ENCODE results near the gene FLRT1.

Gene FLRT1

DNA sequence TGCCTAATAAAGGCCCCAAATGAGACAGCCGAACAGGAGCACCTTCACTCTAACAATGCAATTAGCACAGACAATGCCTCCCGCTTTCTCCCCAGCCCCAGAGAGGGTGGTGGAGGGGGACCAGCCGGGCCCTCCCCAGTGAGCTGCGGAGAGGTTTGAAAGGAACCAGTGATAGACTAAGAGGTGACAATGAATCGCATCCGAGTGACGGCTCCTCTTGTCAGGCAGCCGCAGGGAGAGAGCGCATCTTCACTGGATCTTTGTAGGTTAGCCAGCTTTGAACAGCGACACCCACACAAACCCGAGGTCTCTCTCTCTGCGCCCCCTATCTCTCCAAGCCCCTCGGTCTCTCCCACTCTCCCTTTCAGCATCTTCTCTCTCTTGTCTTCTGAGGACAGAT lies 28.0 kb downstream of the FLRT1 start:
- no peak for FAIRE-seq
- no peak for DNase-seq (ENCODE audit: insufficient read length, low spot score)

DNA sequence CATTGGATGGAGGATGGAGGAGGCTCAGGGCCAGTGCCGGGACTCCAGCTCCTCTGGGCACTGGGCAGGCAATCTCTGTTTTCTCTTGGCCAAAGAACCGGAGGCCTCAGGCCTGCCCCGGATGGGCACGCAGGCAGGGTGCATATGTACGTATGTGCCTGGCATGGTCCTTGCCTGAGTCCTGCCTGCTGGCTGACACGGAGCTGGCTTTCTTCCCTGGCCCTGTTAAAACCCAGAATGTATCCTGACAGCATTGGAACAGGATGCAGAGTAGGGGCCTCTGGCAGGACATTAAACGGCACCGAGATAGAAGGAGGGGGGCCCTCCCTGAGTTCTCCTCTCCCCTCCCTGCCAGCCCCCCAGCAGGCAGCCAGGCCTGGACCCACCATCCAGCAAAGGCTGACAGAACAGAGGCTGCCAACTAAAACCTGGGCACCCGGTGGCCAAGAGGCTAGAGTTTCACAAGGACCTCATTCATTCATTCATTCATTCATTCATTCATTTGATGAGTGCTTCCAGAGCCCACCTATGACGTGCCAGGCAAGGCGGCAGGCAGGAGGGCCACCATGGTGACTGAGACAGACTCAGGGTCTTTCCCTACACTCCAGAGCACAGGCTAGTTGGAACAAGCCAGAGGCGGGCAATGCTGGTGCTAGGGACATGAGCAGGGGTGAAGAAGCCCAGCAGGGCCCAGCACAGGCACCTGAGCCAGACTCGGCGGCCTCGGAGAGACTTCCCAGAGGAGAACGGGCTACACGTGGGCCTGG lies 28.8 kb downstream of the FLRT1 start:
- no peak for FAIRE-seq
- DNase-seq (ENCODE audit: insufficient read length, low spot score), result no peak

DNA sequence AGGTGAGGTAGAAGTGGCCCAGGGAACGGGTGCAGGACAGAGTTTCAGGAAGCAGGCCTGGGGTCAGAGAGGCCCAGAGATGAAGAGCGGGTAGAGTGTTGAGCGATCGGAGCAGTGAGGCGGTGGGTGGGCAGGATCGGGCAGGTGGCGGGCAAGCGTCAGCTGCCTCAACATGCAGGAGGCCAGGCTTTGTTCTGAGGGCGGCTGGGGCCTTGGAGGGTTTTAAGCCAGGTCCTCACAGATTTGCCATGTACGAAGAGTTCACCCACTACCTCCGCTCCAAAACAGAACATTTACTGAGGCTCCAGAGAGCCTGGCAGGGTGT lies 29.4 kb downstream of the FLRT1 start:
- DNase-seq (ENCODE audit: insufficient read length, low spot score) (no peak), FAIRE-seq (no peak)

DNA sequence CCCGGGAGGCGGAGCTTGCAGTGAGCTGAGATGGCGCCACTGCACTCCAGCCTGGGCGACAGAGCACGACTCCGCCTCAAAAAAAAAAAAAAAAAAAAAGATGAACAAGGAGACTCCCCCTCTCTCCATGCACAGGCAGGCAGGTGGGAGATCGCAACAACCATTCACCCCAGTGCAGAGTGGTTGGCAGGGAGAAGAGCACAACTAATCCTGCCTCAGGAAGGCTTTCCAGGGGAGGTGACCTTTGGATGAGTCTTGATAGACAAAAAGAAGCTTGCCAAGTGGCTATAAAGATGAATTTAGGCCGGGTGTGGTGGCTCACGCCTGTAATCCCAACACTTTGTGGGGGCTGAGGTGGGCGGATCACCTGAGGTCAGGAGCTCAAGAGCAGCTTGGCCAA lies 30.0 kb downstream of the FLRT1 start:
- DNase-seq (ENCODE audit: insufficient read length, low spot score), result no peak
- no peak for FAIRE-seq

DNA sequence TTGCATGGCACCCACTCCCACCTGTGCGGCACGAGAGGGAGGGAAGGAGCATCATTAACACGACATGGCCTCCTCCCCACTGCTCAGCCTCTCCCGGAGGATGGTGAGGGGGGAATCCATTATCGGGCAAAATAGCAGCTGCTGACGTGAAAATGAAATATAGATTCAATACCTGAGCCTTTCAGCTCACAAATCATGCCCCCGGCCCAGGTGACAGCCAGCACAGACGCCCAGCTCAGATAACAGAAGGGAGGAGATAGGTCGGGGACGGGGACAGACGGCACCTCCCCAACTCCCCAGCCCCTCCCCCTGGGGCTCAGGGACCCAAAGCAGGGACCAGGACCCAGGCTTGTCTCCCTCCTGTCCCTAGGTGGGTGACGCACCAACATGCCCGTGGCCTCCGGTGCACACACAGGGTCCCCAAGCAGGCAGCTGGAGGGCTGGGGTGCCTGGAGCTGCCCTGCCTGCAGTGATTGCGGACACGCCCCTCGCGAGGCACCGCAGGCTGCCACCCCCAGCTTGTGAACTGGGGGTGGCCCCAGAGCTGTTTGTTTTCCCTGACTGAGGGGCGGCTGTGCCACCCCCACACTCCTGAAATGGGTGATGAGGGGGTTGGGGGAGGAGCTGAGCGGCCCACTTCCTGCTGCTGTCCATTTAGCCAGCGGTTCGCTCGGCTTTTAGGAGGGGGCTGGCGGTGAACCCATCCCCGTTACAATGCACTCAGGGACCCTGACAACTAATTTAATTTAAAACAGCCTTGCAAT lies 31.7 kb downstream of the FLRT1 start:
- FAIRE-seq (no peak), DNase-seq (ENCODE audit: insufficient read length, low spot score) (no peak)

DNA sequence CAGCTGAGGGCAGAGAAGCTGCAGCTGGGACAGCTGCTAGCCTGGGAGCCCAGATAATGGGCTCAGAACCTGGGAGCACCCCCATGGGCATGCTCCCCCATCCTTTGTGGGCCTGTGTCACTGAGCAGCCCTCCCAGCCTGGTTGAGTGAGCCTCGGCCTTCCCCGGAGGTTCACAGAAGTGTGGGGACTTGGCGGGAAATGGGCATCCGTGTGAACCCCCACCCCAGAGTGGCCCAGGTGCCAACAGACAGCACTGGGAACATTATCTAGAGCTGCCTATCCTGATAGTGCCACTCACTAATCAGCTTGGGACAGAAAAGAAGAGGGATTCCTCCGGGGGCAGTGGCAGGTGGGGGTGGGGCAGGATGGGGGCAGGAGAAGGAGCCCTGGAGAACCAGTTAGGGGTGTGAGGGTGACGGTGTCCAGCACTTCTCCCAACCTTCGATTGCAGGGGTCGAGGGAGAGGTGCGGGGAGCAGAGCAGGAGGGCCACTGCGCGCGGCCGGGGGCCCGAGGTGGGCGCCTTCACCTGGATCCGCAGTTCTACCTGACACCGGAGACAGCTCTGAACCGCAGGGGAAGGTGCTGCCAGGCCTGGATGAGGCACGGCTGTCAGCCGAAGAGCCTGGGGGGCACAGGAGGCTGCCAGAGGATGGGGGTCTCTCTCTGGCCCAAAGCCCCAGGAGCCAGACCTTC lies 33.1 kb downstream of the FLRT1 start:
- no peak for FAIRE-seq
- DNase-seq (ENCODE audit: insufficient read length, low spot score), result no peak

DNA sequence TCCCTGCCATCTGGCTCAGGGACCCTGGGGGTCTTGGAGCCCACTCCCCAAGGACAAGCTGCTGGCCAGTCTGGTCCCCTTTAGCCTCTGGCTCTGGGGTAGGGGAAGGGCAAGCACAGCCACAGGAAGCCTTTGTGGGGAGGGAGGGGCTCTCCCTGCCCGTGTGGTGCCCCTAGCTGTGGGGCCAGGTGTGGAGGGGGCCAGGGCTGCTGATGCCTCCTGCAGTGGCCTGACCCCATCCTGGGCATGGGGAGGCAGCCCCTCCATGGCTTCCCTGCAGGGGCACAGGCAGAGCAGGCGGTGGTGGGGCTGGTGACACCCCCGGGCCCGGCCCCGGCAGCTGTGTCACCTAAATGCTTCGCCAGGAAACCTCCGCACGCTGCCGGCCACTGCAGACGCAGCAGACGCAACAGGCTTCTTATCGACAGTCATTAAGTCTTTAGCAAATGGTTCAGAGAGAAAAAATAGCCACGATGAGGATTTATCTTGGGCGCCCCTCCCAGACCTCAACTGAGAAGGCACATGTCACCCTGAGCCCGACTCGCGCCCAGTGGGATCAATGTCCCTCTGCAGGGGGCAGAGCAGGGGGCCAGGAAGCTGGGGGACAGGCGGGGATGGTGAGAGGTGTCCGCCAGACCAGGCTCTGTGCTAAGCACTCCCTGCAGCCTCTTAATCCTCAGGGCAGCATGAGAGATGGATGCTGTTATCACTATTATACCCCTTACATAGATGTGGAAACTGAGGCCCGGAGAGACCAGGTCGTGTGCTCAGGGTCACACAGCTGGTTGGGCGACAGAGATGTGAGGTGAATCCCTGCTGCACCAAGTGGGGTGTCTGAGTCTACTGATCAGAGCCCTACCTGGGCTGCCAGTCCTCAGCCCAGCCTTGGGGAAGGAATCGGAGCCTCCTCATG lies 33.9 kb downstream of the FLRT1 start:
- DNase-seq (ENCODE audit: insufficient read length, low spot score), result no peak

DNA sequence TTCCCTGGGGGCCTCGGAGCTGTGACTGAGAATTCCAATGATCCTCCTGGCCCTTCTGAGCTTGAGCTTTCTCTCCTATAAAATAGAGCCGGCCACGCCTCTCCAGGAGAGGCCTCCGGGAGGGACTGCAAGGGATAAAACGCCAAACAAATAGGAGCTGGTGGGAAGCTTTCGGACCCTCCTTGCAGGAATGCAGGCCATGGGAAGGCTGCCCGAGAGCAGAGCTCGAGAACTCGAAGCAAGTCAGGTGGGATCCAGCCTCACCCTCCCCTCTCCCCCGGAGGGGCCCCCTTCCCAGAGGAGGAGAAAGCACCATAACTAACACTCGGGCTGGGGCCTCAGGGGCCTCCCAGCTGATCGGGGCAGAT lies 34.6 kb downstream of the FLRT1 start:
- FAIRE-seq, result no peak
- no peak for DNase-seq (ENCODE audit: insufficient read length, low spot score)

More for the DNA sequence above, 33.9 kb downstream of the FLRT1 start:
- no peak for FAIRE-seq

DNA sequence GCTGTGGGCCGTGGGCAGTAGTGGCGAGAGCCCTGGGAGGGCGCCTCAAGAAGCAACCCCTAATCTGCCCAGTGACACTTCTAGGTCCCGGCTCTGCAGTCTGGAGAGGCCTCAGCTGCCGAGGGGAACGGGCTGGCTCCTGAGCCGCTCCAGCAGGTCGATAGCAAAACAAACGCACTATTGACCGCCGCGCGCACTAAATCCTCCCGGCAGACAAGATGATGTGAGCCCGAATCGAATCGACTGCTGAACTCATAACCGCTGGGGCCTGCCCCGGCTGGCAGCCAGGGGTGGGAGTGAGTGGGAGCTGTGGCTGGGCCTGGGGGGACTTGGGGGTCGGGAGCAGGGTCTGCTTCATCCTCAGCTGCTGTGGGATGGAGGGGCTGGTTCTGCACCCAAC lies 36.1 kb downstream of the FLRT1 start:
- no peak for FAIRE-seq

DNA sequence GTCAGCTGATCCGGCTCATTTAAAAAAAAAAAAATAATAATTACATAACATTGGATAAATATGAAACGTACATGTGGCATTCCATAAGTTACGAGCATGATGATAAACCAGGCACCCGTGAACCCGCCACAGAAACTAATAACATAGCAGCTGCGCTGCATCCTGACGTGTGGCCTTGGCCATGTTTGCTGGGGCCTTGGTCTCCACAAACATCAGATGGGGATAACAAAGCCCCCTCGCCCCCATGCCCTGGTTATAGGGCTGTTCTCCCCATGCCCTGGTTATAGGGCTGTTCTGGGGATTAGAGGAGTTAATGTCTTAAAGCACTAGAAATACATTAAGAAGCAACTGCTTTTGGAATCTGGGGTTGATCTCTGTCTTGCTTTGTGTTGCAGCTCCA lies 36.7 kb downstream of the FLRT1 start:
- DNase-seq (ENCODE audit: insufficient read length, low spot score), result no peak
- no peak for FAIRE-seq

More for the DNA sequence above, 36.1 kb downstream of the FLRT1 start:
- DNase-seq (ENCODE audit: insufficient read length, low spot score), result no peak

DNA sequence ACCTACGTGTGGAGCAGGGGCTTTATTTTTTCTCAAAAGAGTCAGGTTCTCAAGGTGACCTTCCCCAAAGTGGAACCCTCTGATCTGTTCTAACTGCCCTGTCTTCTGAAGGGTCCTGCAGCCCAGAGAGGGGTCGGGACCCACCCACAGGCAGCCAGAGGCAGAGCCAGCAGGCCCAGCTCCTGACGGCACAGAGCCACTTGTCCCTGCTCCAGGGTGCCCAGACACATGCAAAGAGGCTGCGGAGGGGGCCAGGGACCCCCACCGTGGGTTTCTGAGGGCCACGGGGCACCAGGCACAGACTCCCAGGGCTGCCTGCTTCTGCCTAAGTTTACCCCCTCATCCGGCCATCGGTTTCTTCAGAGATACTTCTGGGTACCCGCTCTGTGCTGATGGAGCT lies 37.1 kb downstream of the FLRT1 start:
- no peak for DNase-seq (ENCODE audit: insufficient read length, low spot score)
- FAIRE-seq, result no peak

DNA sequence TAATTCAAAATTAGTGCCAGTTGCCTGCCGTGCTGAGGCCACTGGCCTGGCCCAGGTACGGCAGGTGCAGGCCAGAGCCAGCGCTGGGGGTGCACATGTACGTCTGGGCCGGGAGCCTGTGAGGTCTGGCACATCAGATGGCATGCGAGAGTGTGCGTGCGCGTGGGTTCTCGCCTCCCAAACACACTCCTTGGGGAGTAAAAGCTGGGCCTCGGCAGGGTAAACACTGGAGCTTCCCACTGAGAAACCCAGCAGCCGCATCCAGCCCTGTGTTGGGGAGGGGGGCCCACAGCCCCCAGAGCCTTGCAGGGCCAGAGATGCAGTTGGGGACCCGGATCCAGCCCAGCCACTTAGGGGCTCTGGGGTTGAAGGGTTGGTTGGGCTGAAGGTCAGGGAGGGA lies 37.8 kb downstream of the FLRT1 start:
- DNase-seq (ENCODE audit: insufficient read length, low spot score) (no peak), FAIRE-seq (no peak)

DNA sequence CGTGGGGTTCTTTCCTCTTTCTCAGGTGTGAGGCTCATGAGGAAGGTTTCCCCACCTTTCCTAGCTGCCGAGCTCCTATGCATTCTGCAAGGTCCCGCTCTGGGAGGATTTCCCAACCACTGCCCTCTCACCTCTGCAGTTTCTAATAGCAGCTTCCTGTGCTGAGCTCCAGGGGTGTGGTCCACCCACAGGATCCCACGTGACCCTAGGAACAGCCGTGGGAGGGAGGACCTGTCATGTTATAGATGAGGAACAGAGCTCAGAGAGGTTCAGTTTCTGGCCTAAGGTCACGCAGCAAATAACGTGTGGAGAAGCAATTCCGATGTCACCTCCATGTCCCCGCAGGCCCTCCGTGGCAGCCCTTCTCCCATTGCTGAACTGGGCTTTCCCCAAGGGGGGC lies 38.5 kb downstream of the FLRT1 start:
- no peak for FAIRE-seq
- DNase-seq (ENCODE audit: insufficient read length, low spot score), result no peak

DNA sequence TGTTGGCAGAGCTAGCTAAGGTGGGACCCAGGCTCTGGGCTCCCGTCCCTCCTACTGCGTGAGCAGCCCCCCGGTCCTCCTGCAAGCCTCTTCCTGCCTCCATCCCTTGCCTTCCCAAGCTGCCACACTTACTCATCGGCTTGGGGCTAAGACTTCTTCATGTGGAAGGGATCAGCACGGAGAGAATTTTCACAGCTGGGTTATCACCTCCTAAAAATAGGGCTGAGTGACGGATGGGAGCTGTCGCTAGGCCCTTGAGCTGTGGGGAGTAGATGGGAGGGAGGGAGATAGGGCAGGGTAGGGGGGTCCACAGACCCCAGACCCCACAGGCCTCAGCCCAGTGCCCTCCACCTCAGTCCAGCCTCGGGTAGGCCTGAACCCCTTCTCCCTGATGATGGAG lies 41.0 kb downstream of the FLRT1 start:
- no peak for FAIRE-seq
- no peak for DNase-seq (ENCODE audit: insufficient read length, low spot score)

DNA sequence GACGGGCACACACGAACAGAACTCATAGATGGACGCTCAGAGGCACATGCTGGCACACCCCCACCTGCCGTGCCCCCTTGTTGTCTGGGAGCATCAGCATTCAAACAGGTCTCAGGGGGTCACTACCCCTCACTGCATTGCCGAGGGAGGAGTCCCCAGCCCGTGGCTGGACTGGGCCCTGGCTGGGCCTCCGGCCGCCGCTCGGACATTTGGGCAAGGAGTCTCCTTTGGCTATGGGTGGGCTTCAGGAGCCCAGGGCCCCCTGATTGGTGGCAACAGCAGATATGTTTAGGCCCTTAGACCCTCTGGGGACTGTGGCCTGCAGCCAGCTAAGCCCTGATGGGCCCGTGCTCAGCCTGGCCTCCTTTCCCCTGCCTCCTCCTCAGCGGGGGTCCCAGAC lies 41.9 kb downstream of the FLRT1 start:
- DNase-seq (ENCODE audit: insufficient read length, low spot score), result no peak
- FAIRE-seq, result no peak

DNA sequence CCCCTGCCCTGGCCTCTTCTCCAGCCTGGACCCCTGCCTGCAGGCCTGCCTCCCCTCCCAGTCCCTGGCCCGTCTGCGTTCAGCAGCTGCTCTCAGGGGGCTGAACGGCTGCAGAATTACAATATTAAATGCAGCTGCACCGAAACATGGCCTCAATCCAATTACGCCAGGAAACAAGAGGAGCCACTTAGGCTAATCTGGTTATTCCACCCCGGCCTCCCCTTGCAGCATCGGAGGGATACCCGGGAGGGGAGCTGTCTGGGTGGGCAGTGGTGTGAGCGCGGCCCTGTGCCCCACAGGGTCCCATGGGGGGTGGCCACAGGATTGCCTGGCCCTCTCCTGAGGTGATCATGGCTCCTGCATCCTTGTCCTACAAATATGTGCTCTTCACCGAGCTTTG lies 42.6 kb downstream of the FLRT1 start:
- FAIRE-seq (no peak), DNase-seq (ENCODE audit: insufficient read length, low spot score) (no peak)

DNA sequence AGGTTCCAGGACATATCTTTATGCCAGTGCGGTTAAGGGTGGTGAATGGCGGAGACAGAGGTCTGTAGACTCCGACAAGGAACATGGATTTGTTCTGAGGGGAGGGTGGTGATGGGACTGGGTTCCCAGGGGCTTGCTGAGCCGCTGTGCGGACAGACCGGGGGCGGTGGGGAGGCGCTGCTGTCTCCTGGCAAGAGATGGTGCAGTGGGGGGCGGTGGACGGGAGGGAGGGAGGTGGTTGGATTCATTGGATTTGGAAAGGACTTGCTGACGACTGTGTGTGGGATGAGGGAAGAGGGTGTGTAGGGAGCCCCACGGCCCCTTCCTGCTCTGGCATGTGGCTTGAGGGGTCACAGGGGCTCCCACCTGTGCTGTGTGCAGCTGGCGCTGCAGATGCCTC lies 43.2 kb downstream of the FLRT1 start:
- DNase-seq (ENCODE audit: insufficient read length, low spot score), result no peak
- FAIRE-seq, result no peak

DNA sequence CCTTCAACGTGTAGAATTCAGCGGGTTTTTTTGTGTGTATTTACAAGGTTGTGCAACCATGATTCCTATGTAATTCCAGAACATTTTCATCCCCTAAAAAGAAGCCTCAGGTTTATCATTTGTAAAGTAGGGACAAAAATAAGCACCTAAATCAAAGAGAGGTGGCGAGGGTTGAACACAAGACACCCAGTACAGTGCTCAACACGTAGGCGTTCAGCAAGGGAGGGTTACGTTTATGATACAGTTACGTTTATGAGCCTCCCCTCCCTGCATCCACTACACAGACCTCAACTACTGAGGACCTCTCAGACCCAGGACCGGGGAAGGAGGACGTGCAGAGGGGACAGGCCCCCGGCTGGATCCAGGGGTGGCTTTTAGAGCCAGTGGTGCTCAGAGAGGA lies 44.7 kb downstream of the FLRT1 start:
- FAIRE-seq, result no peak
- DNase-seq (ENCODE audit: insufficient read length, low spot score), result no peak

DNA sequence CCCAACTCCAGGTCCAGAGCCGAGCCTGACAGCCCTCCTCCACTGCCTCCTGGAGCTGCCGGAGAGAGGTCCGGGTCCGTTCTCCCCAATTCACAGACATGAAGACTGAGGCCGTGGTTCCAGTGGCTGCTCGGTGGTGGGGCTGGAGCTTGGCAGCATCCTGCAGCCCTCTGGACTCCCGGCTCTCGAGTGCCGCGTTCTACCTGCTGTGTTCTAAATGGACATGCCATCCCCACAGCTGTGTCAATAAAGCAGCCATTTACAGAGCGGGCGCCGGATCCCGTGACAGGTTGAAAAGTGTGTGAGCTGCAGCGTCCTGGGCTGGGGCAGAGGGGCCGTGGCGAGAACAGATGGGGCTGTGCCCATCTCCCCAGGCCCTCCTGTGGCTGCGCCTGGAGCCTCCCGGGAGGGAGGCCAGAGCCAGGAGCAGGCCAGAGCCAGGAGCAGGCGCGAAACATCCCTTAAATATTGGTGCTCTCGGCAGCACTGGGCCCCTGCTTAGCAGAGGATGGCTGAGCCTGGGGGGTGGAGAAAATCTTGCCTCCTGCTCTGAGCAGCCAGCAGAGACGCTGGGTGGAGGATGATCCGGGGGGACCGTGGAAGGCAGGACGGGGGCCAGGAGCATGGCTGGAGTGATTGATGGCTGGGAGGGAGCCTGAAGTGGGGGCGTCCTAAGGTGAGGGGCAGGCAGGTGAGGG lies 46.2 kb downstream of the FLRT1 start:
- no peak for FAIRE-seq
- DNase-seq (ENCODE audit: insufficient read length, low spot score), result no peak

DNA sequence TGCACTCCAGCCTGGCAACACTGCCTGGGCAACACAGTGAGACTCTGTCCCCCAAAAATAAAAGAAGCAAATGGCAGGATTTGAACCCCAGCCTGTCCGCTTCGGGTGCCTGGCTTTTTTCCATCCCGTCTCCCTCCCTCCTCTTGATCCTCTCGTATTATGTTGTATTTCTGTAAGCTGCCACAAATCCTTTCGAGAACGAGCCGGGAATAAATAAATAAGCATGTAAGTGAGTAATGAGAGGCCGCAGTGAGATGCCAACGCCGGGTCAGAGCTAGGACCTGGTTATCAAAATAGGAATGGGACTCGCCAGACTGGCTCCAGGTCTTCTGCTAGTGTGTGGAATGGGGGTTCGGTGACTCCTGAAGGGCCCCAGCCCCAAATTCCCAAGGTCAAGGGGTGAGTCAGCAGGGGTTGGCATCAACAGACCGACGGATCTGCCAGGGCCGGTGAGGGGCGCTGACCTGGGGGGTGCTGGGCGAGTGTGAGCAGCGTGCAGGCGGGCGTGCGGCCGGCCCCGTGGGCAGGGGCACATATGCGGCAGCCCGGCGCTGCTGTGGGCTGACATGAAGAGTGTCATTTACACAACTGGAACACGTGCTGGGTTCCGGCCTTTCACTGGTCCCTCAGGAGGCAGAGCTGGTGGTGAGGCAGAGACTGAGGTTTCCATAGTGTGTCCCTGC lies 47.8 kb downstream of the FLRT1 start:
- no peak for FAIRE-seq
- DNase-seq (ENCODE audit: insufficient read length, low spot score), result no peak

Measured in HTR-8/SVneo (cell line).